Pancreas (tissue), 10 donors: Measurements from ENCODE around the gene CCDC148. TPM values are rescaled to one million over a fixed set of nuclear protein-coding genes. Genes with fewer than 3 reads are reported as not detected.

Source experiments
- ATAC-seq, 4 donors: fragments of 200-7000 bp; cut with Tn5 transposase; one replicate each; pipeline versions ENCODE4 v1.8.0 to v1.9.1; 2020; ENCODE audit warnings: mild to moderate bottlenecking in 4 of 4, moderate library complexity in 4 of 4
- DNase-seq, 6 donors: peaks; one replicate each; pipeline ENCODE4 v3.0.0-alpha.2; 2020
- FAIRE-seq: peaks from 2 replicates; lab custom pipeline; 2012; peaks lifted over from hg19 to GRCh38; lab: Jason Lieb, UNC
- H3K27ac ChIP-seq, 4 donors: fragments of 200-600 bp; sonication (generic); 1 replicate in 3 of 4; 2 replicates in 1 of 4; pipeline versions ENCODE4 v1.5.0 to v1.8.0; 2020
- H3K27me3 ChIP-seq, 4 donors: fragments of 200-600 bp; one replicate each; pipeline ENCODE4 v1.8.0; 2021
- H3K36me3 ChIP-seq, 3 donors: fragments of 200-600 bp; sonication (generic) in 1 of 3; one replicate each; pipeline versions ENCODE4 v1.5.0 to v1.8.0; 2020 to 2021
- H3K4me1 ChIP-seq, 3 donors: fragments of 200-600 bp; one replicate each; pipeline ENCODE4 v1.8.0; 2021
- H3K4me3 ChIP-seq, 4 donors: fragments of 200-600 bp; sonication (generic) in 2 of 4; one replicate each; pipeline versions ENCODE4 v1.5.0 to v1.8.0; 2020 to 2021
- H3K9me3 ChIP-seq, 4 donors: fragments of 200-600 bp; one replicate each; pipeline ENCODE4 v1.8.0; 2021
- WGBS, 2 donors: extraction: QIAGEN DNeasy Blood & Tissue Kit; methylation state at CpG; one replicate each; pipeline ENCODE4 v1.1.7; 2013; 5-methylcytosine and 5-hydroxymethylcytosine counted together
- intact Hi-C, 3 donors: fragments of 100-400 bp; cut with DNase I; formaldehyde crosslinking; loops; one replicate each; pipeline versions ENCODE4 v1.11.1 to v1.14.2; 2022
- polyA plus RNA-seq, 2 donors: library from polyadenylated mRNA; stranded (reverse); fragments of 200-250 nt; gene quantifications; one replicate each; pipeline ENCODE4 v1.2.3, GENCODE V29; 2013
- total RNA-seq, 6 donors: library from RNA; stranded (reverse); fragmentation: NEBNext Ultra II Directional in 4 of 6; extraction: Animal tissue kit (Norgen Biotek cat#: 25700) in 4 of 6; gene quantifications; one replicate each; pipeline versions ENCODE4 v1.2.1 to v1.2.4, GENCODE V29; 2021 to 2023
- TF ChIP-seq, protein P1 (sequence below), 4 donors: fragments of 200-600 bp; sonication (generic) in 3 of 4; IDR thresholded peaks; one replicate each; pipeline versions ENCODE4 v1.5.0 to v1.8.0; 2021; ENCODE audit warnings: antibody characterized with exemption in 4 of 4
- donor health status: healthy with polysubstance abuse.
- donor health status: DM: no; HTN: no; CAD: no; lungs with moderate emphysema.
- donor health status: DM: no; HTN: no; CAD: no.
- donor health status: control.
- donor health status: control.
- donor health status: Bipolar disorder and iron deficiency.
- donor health status: DM: yes; HTN: yes; CAD: no.
- donor health status: DM: no; HTN: no; CAD: no.
- donor health status: DM: no; HTN: no; CAD: no.
- donor health status: DM: yes; HTN: yes; CAD: no.

CCDC148 gene
- total and polyA plus RNA-seq, 8 donors, result 0.38 to 1.5 (median 0.79) TPM

DNA sequence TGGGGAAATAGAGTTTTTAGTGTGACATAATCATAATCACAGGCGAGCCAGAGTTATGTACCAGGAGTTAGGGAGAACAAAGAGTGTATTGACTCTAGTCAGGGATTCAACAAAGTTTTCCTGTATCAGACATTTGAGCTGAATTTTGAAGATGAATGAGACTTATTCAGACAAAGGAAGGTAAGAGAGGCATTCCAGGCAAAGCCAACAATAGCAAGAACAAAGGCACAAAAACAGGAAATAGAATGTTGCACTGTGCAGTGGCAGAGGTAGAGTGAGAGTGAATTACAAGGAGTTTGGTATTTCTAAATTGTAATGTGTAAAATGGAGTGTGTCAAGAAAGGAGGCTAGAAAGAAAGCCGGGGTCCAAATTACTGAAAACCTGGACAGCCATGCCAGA, 156.2 kb downstream of the CCDC148 start:
- WGBS, 2 donors, result 64 to 77% methylated on average over 2 of the region's 2 CpGs
- TF ChIP-seq, protein P1, sequence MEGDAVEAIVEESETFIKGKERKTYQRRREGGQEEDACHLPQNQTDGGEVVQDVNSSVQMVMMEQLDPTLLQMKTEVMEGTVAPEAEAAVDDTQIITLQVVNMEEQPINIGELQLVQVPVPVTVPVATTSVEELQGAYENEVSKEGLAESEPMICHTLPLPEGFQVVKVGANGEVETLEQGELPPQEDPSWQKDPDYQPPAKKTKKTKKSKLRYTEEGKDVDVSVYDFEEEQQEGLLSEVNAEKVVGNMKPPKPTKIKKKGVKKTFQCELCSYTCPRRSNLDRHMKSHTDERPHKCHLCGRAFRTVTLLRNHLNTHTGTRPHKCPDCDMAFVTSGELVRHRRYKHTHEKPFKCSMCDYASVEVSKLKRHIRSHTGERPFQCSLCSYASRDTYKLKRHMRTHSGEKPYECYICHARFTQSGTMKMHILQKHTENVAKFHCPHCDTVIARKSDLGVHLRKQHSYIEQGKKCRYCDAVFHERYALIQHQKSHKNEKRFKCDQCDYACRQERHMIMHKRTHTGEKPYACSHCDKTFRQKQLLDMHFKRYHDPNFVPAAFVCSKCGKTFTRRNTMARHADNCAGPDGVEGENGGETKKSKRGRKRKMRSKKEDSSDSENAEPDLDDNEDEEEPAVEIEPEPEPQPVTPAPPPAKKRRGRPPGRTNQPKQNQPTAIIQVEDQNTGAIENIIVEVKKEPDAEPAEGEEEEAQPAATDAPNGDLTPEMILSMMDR (IDR thresholded peaks at IDR 0.05), result no peak
- Histone ChIP-seq H3K36me3 (no peaks in the 10 kb centered on the region), H3K27ac (no peak overlapping the region), H3K9me3 (no peaks in the 10 kb centered on the region), H3K4me1 (no peaks in the 10 kb centered on the region), H3K27me3 (no peaks in the 10 kb centered on the region), H3K4me3 (no peak overlapping the region)
- FAIRE-seq (no peak), ATAC-seq (no peak), DNase-seq (no peak)
- intact Hi-C loops, result no loop called here

GRCh38 chr2:158297606-158298005, 158.9 kb downstream of the CCDC148 start:
- Histone ChIP-seq H3K4me3 (no peak overlapping the region), H3K27ac (no peak overlapping the region), H3K4me1 (no peaks in the 10 kb centered on the region), H3K36me3 (no peaks in the 10 kb centered on the region), H3K9me3 (no peaks in the 10 kb centered on the region), H3K27me3 (no peaks in the 10 kb centered on the region)
- WGBS, 2 donors, result 55 to 73% methylated on average over 1 of the region's 1 CpG
- ATAC-seq (no peak), FAIRE-seq (no peak), DNase-seq (no peak)
- TF ChIP-seq, protein P1 (IDR thresholded peaks at IDR 0.05), result no peak
- intact Hi-C loops, result no loop called here

GRCh38 chr2:158297120-158297519, 159.4 kb downstream of the CCDC148 start:
- intact Hi-C loops, result no loop called here
- Histone ChIP-seq H3K4me1 (no peaks in the 10 kb centered on the region), H3K4me3 (no peak overlapping the region), H3K9me3 (no peaks in the 10 kb centered on the region), H3K27ac (no peak overlapping the region), H3K36me3 (no peaks in the 10 kb centered on the region), H3K27me3 (no peaks in the 10 kb centered on the region)
- TF ChIP-seq, protein P1 (IDR thresholded peaks at IDR 0.05), result no peak
- ATAC-seq (no peak), FAIRE-seq (no peak), DNase-seq (no peak)
- 50 to 66% methylated on average over 2 of the region's 2 CpGs for WGBS, 2 donors

GRCh38 chr2:158293722-158294121, 162.8 kb downstream of the CCDC148 start:
- ATAC-seq (no peak), DNase-seq (no peak), FAIRE-seq (no peak)
- Histone ChIP-seq H3K4me3 (no peak overlapping the region), H3K4me1 (no peaks in the 10 kb centered on the region), H3K36me3 (no peaks in the 10 kb centered on the region), H3K27me3 (no peaks in the 10 kb centered on the region), H3K9me3 (no peaks in the 10 kb centered on the region), H3K27ac (no peak overlapping the region)
- TF ChIP-seq, protein P1 (IDR thresholded peaks at IDR 0.05), result no peak
- intact Hi-C loops, result no loop called here
- 97 to 98% methylated on average over 2 of the region's 3 CpGs for WGBS, 2 donors

- Histone ChIP-seq H3K9me3 (no peaks in the 10 kb centered on the region), H3K4me3 (no peak overlapping the region), H3K36me3 (no peaks in the 10 kb centered on the region), H3K27me3 (no peaks in the 10 kb centered on the region), H3K4me1 (no peaks in the 10 kb centered on the region), H3K27ac (no peak overlapping the region)
- intact Hi-C loops, result no loop called here
- ATAC-seq (no peak), DNase-seq (no peak), FAIRE-seq (no peak)
- WGBS, 2 donors, result 77 to 92% methylated on average over 2 of the region's 2 CpGs
- TF ChIP-seq, protein P1 (IDR thresholded peaks at IDR 0.05), result no peak
Observed at GRCh38 chr2:158291544-158292180, 164.9 kb downstream of the CCDC148 start.
